SK-N-MC (cell line): ENCODE measurements around the gene EPC2.

ENCODE experiments used
- EZH2 ChIP-seq: fragments of 200-600 bp; sonication (generic); IDR thresholded peaks from one replicate; pipeline ENCODE4 v1.6.1; 2017; ENCODE audit warnings: antibody characterized with exemption
- FOXP2 ChIP-seq: optimal IDR thresholded peaks from 2 replicates; pipeline ENCODE3; 2011; ENCODE audit warnings: mild to moderate bottlenecking, moderate library complexity; ENCODE audit not compliant: insufficient read depth; ENCODE audit errors: extremely low read length, control extremely low read depth
- POLR2AphosphoS5 ChIP-seq: IDR thresholded peaks from 2 replicates; pipeline ENCODE4 v1.6.1; 2012; ENCODE audit warnings: mild to moderate bottlenecking, low read depth, low read length, borderline replicate concordance

- TF ChIP-seq EZH2 (no peak), FOXP2 (no peak), POLR2AphosphoS5 (no peak)
These were observed 102.4 kb downstream of the EPC2 start for GRCh38 chr2:148746973-148747372.
